MM.1S (cell line): ENCODE measurements around the gene SULT6B1.

ENCODE experiments used
- EZH2 ChIP-seq: fragments of 300-600 bp; sonication (generic); optimal IDR thresholded peaks from 2 replicates; pipeline ENCODE3; 2017; ENCODE audit warnings: low read depth, mild to moderate bottlenecking, antibody characterized with exemption, low read length, mixed read lengths
- TF ChIP-seq, protein P1 (sequence below): fragments of 300-600 bp; sonication (generic); IDR thresholded peaks from 2 replicates; pipeline ENCODE4 v1.5.1; 2016; ENCODE audit warnings: antibody characterized with exemption, low read length, mixed read lengths

GRCh38 chr2:37203708-37204107 lies 15.2 kb upstream of the SULT6B1 start:
- TF ChIP-seq, protein P1, sequence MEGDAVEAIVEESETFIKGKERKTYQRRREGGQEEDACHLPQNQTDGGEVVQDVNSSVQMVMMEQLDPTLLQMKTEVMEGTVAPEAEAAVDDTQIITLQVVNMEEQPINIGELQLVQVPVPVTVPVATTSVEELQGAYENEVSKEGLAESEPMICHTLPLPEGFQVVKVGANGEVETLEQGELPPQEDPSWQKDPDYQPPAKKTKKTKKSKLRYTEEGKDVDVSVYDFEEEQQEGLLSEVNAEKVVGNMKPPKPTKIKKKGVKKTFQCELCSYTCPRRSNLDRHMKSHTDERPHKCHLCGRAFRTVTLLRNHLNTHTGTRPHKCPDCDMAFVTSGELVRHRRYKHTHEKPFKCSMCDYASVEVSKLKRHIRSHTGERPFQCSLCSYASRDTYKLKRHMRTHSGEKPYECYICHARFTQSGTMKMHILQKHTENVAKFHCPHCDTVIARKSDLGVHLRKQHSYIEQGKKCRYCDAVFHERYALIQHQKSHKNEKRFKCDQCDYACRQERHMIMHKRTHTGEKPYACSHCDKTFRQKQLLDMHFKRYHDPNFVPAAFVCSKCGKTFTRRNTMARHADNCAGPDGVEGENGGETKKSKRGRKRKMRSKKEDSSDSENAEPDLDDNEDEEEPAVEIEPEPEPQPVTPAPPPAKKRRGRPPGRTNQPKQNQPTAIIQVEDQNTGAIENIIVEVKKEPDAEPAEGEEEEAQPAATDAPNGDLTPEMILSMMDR = no peak
- no peak for TF ChIP-seq EZH2
